WI38 (cell line): ENCODE results near the gene CSTPP1.

Experiments used
- H3K4me3 ChIP-seq: 2 replicates; pipeline ENCODE4 v1.5.1; 2011; ENCODE audit warnings: low read depth, mild to moderate bottlenecking, control low read depth, low read length
- TF ChIP-seq, protein P1 (sequence below): IDR thresholded peaks from 2 replicates; pipeline ENCODE4 v1.5.1; 2012; ENCODE audit warnings: low read depth, mild to moderate bottlenecking, control low read depth, low read length

CSTPP1 gene

DNA sequence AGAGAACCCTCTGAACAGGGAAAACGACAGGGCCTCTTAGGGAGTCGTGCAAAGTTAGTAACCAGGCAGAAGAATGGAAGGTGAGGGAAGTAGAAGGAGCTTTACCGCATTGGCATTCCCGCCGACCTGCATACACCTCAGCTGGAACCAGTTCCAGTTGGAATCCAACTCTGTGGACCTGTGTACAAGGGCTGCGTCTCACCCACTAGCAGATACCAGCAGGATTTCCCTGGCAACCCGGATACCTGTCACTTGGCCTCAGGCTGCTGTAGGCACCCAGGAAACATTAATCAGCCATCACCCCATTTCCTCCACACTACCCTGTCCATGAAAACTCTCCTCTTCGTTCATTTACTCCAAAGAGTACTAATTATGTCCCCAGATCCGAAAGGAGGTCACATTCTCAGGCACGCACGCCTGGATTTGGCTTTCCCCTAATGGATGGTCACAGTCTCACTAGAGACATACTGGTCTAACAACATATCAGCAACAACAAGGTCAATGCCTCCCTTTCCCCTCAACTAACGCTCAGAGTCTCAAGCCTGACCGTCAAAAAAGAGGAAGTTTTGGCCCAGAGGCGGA lies 239.3 kb downstream of the CSTPP1 start:
- TF ChIP-seq, protein P1, sequence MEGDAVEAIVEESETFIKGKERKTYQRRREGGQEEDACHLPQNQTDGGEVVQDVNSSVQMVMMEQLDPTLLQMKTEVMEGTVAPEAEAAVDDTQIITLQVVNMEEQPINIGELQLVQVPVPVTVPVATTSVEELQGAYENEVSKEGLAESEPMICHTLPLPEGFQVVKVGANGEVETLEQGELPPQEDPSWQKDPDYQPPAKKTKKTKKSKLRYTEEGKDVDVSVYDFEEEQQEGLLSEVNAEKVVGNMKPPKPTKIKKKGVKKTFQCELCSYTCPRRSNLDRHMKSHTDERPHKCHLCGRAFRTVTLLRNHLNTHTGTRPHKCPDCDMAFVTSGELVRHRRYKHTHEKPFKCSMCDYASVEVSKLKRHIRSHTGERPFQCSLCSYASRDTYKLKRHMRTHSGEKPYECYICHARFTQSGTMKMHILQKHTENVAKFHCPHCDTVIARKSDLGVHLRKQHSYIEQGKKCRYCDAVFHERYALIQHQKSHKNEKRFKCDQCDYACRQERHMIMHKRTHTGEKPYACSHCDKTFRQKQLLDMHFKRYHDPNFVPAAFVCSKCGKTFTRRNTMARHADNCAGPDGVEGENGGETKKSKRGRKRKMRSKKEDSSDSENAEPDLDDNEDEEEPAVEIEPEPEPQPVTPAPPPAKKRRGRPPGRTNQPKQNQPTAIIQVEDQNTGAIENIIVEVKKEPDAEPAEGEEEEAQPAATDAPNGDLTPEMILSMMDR: no peak
- H3K4me3 ChIP-seq: peak overlapping the region; percentile 73

DNA sequence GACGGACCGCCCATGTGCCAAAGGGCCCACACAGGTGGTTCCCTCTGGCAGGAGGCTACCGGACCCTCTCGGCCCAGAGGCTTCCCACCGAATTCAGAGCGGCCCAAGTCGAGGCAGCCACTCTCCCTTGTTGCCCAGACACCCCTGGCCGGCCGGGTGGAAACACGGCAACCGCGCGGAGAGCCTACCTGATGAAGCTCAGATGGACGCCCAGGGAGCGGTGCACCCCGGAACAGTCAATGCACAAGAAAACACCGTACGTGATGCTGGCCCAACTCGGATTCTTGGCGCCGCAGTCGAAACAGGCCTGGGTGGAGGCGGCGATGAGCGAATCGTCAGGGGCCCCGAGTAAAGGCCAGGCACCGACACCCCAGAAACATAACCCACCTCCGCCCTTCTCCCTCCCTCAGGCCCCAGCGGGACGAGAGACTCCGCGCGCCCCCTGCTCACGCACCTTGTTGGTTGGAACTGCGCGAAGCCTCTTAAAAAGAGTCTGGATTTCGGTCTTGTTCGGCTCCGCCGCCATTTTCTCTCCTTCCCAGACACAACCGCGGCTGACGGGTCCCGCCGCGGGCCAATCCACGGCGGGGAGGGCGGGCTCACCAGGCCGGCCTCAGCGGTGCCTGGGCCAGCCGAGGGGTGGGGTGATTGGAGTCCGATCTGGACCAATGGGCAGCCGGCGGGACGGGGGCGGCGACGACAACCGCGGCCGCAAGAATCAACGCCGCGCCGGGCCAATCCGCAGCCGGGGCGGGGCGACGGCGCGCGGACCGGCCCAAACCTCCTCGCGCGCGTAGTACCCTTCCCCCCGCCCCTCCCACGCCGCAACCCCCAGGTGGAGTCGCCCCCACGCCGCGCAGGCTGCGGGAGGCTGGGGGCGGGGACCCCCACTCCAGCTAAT lies 240.0 kb downstream of the CSTPP1 start, which contains the start of gene ARFGAP2:
Gene ARFGAP2, minus strand, starts transcription at position 552 of the 901 bp plus-strand sequence. Its CDS starts 26 bp downstream, at position 526.
- H3K4me3 ChIP-seq: peak within 1 kb of the TSS; percentile 73
- TF ChIP-seq, protein P1: no peak

DNA sequence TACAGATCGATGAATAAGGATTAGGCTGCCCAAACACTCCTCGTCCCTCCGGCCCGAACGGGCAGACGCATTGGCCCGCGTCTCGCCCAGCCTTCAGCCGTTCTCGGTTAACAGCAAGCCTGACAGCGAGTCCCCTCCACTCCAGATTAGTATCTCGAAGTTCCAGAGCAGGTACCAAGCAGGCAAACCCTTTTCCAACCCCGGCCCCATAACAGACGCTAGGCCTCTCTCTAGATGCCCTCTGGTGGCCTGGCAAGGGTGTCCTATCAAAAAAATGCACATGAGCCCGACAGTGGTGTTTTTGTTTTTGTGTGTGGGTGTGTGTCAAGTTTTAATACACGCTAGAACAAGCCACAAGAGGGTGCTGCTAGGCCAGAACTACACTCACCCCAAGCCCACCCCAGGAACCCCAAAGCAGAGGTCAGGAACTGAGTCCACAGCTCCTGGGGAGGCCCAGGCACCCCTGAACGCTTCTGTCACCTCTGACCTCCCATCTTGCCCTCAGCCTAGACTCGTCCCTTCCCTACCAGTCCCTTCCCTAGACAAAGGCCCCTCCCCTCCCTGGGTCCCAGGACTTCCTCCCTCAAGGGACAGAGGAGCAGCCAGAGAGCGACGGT lies 240.8 kb downstream of the CSTPP1 start:
- H3K4me3 ChIP-seq: peak overlapping the region; percentile 73
- TF ChIP-seq, protein P1: peak; percentile 50

DNA sequence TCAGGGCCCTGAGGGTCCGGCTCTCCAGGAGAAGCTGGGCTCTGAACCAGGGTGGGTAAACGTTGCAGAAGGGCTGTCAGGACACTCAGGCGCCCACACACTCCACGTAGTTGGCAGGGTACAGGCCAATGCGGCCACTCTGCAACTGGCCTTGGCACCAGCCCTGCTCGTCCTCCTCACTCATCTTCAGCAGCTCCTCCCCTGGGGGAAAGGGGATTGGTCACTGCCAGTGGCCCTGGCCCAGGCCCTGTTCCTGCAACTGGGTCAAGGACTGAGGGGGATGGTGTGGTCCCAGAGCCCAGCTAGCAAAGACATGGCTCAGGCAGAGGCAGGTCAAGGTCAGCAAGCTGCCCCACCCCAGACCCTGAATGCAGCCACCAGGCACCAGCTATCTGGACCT lies 241.3 kb downstream of the CSTPP1 start:
- peak overlapping the region; percentile 73; the same call in 1 of the 2 replicates for H3K4me3 ChIP-seq
- TF ChIP-seq, protein P1: no peak

DNA sequence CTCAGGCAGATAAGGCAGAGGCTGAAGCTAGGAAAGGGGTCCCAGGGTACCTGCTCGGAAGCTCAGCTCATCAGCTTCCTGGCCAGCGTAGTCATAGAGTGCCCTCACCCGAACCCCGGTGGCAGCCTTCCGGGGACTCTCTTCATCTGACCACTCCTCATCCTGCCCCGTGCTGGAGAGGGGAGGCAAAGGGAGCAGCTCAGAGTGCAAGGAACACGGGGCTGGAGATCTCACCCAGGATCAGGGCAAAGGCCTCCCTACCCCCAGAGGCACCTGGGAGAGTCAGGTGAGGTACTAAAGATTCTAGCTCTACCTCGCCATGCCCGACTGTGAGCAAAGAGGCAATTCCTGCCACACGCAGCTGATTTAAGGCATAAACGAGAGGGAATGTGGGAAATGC lies 241.8 kb downstream of the CSTPP1 start:
- TF ChIP-seq, protein P1: no peak
- H3K4me3 ChIP-seq: no peak overlapping the region

DNA sequence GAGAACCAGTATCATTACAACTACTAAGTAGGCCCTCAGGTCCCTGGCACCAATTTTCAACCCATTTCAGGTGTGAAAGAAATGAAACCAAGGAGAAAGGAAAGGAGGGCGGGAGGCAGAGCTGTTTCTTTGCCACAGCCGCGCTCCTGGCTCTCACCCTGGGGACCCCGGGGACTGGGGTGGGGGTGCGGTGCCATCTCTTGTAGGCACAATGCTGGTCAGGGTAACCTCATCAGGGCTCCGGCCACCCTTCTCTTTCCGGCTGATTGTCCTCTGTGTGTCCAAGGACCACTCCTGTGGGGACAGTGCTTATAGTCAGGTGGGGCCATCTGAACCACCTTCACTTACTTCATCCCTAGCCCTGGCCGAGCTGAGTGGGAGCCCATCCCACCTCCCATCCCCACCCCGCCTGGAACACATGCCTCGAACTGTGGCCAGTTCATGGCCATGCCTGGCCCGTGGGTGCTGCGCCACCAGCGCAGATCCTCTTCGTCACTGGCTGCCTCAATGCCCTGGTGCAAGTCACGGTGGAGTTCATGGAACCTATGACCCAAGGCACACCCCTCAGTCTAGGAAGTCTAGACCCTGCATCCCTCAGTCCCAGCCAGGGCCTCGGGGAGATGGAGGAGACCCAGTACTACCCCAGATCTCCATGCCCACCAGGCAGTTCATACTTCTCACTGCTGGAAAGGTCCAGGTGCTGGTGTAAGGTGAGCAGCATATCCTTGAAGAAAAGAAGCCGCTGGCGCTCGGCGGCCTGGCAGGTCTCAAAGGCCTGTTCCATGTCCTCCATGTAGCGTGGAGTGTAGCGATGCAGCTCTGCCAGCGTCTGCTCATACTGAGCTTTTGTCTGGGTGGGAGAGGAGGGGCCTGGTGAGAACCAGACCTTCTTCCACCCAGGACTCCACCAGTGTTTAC lies 242.4 kb downstream of the CSTPP1 start:
- TF ChIP-seq, protein P1: no peak
- no peak overlapping the region for H3K4me3 ChIP-seq
